ELF-1 (cell line): ENCODE measurements around the gene SLC6A3.

Source experiments
- DNase-seq: peaks from one replicate; pipeline ENCODE4 v3.0.0-alpha.2; 2016; ENCODE audit warnings: low read depth, low spot score

Gene SLC6A3

DNA sequence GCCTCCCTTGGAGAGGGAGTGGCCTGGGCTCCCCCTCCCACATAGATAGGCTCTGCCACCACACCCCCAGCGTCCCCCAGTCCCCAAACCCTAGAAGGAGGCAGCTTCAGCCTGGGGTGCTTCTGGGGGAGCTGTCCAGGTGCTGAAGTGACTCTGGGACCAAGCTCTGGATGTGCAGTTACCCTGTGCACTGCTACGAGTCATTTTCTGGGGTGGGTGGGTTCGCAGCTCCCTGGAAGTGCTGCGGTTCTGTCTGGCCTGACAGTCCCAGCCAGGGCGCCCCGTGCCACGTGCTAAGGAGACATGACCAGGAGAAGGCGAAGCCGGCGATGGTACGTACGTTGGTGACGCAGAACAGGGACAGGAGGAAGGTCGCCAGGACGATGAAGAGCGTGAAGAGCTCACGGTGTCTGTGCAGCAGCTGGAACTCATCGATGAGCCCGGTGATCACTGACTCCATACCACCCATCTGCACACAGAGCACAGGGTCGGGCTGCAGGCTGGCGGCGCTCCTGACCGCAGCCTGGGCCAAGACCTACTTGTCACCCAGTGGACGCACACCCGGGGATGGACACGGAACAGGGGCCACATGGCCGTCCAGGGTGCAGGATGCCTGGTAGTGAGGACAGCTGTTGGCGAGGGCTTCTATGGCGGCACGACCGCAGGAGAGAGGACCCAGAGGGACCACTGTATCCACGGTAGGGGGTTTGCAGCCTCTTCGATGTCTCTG is 35.7 kb downstream of the SLC6A3 start:
- DNase-seq = peak; percentile 51

DNA sequence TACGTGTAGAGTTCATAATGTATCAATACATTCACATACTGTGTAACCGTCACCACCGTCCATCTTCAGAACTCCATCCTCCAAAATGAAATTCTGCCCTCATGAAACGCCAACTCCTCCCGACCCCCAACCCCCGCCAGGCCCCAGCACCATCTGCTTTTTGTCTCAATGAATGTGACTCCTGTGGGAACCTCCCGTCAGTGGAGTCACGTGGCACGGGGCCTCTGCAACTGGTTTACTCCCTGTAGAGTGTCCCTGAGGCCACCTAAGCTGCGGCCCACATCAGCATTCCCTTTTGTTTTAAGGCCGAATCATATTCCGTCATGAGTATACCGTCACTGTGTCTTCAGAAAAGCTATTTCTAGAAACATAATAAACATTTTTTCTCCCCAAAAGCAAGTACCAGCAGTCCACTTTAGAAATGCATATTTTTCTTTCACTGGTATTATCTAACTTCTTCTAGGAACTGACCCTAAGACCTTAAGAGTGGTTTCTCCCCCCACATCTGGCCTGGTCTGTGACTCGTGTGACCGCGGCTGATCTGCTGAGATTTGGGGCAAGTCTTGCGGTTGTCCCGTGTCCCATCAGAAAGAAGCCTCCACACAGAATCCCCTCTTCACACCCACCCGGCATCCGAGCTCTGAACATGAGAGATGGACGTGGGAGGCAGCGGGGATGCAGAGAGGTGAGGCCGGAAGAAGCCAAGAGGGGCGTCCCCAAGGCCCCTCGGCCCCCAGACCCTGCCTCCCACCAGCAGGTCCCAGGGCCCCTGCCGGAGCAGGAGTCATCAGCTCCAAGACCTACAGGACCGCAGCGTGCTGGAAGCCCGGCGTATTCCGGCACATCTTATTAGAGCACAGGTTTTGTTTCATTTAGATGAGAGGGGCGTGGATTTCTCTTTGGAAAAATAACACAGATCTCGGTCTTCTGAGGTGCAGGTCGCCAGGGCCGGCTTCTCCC is 38.3 kb downstream of the SLC6A3 start:
- DNase-seq = no peak

DNA sequence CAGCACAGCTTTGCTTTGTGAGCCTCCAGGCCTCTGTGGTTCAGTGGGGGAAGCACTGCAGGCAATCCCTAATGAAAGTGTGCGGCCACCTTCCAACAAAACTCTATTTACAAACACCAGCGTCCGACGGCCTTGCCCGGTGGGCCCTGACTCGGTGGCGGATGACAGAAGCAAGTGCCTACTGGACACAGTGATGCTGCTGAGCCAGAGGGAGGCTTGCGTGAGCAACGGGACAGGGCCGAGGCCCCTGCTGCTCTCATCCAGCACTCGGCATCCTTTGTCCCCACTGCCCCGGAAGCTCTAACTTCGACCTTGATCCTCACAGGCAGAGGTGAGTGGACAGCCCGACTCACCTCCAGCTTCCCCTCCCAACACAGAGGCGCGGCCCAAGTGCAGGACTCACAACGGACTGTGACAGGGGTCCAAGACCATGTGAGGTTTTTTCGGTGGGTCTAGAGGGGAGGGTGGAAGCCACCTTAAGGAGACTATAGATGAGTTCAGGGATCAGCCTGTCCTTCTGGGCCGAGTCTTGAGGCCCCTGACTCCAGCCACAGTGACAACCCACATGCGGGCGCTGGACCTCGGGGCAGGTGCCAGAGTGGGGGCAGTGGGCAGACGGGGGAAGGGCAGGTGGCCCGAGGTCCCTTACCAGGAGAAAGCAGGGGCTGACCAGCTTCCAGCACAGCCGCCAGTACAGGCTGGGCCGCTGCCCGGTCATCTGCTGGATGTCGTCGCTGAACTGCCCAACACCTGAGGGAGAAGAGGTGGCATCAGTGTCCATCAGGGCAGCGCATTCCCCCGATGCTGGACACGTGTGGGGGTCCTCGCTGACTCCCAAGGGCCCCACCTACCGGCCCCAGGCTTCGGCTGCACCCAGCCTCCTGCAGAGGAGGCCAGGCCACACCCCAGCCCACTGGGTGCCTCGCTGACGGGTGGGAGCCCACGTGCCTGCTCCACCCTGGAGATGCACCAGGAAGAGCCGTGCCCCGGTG is 39.4 kb downstream of the SLC6A3 start:
- no peak for DNase-seq

DNA sequence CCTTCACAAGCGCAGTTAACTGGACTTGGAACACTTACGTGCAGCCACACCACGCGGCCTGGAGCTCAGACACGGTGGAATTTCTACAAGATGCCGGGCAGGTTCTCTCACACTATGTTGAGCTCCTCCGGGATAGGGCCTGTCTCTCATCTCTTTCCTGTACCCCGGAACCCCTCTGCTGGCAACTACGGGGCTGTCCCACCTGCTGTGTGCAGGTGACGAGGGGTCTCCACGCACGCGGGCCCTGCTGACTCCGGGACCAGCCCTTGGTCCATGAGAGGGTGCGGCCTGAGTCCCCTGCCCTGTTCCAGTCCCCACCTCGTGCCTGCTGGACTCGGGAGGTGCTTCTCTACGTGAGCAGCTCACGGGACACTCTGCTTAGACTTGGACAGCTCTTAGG is 40.1 kb downstream of the SLC6A3 start:
- DNase-seq = no peak

DNA sequence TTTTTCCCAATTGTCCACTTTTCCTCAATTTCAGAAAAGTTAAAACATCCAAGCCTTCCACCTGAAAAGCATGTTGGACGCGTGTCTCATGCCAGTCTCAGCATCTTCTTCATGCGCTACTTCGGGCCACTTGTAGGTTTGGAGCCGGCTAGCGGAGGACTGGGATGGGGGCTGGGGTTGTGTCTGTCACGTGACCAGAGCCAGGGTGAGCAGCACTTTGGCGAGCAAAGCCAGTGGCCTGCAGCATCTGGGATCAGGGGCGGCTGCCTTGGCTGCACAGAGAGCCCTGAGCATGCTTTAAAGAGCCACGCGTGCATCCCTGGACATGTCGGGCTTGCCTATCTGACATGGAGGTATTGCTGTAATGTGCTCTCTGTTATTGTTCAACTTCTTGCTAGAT is 41.2 kb downstream of the SLC6A3 start:
- no peak for DNase-seq

DNA sequence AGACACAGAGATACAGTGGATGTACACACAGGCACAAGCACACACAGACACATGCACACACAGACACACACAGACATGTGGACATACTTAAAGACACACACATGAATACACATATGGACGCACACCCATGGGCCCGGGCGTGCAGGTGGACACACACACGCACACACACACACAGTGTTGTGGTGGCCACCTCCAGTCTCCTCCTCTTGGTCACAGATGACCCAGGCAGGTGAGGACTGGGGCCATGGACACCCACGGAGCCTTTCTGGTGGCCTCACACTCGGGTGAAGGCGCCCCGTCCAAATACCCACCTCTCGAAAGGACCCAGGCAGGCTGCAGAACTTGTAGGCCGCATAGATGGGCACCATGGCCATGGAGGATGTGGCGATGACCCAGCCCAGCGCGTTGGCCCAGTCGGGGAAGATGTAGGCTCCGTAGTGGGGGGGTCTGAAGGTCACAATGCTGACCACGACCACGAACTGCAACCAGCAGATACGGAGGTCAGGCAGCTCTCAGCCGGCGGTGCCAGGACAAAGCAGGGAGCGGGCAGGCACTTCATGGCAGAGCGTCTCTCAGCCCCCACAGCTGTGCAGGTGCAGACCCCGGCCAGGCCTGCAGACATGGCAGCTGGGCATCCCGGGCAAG is 42.5 kb downstream of the SLC6A3 start:
- no peak for DNase-seq

DNA sequence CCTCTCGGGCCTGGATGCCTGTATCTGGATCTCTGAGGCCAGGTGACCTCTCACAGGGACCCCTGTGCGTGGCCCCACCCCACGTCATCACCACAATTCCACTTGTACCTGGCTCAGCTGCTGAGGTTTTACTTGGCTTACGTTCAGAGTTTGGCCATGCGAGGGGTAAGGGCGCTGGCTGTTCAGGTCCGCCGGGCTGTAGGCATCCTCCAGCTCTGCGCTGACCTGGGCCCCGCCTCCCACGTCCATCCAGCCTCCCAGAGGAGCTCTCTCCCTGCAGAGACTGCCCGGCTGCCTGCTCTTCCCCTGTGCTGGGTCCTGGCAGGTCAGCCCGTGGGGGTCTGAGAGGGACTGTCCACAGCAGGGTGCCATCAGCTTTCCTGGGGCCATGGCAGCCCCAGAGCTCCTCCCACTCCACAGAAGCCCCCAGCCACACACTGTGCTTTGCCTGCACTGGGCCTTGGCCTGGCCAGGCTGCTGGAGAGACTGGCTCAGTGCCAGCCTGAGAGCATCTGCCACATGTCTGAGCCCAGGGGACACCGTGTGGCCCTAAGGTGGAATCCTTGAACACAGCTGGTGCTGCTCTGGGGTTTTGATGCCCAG is 43.6 kb downstream of the SLC6A3 start:
- DNase-seq = no peak

DNA sequence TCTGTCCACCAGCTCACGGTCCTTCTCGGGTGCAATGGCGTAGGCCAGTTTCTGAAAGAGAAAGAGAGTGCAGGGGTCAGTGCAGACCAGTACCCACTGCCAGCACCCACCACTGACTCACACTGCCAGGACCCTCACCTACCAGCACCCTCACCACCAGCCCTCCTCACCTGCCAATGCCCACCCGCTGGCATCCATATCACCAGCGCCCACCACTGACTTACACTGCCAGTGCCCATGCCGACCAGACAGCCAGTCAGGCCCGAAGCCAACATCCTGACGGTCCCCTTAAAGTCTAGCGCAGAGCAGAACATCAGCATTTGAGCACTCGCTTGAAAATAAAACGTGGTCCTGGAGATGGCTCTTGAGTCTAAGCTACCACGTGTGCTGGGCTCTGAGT is 44.3 kb downstream of the SLC6A3 start:
- no peak for DNase-seq

DNA sequence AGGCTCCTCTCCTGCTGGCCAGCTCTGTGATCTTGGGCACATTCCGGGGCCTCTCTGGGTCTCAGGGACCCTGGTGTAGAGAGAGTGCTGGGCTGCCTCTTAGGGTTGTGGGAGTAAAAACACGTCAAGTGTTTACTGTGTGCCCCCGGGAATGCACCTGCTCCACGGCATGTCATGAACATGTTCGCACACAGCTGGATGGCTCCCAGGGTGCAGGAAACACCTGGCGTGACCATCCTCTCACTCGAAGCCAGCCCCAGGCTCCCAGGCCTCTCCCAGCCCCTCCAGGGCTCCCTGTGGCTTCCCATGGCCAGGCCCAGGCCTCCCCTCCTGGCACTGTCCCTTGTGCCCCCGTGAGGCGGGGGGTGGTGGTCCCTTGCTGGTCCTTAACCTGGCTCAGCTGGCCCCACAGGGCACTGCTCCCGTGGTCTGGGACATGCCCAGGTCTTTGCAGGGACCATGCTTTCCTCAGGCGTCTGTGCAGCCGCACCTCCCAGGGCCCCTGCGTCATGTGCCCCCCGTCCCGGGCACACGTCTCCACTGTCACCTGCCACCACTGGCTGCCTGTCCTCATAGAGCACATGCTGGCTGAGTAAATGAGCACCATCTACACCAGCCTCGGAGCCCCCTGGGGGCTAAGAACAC is 44.9 kb downstream of the SLC6A3 start:
- DNase-seq = no peak

DNA sequence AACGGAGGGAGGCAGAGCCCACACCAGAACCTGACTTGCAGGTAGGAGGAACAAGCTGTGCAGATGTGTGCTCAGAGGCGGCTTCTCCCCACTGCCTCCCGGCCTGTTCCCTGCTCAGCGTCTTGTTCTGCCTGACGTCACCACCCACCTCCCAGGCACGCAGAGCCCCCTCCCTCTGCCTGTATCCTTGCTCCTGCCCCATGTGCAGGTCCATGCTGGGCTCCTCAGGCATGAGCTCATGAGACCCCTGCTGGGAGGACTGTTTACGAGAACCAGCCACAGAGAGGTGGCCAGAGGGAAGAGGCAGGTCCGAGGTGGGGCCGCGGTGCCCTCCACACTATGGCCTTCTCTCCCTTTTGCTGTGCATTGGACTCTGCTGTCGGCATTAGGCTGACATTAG is 45.5 kb downstream of the SLC6A3 start:
- peak; percentile 61 for DNase-seq

DNA sequence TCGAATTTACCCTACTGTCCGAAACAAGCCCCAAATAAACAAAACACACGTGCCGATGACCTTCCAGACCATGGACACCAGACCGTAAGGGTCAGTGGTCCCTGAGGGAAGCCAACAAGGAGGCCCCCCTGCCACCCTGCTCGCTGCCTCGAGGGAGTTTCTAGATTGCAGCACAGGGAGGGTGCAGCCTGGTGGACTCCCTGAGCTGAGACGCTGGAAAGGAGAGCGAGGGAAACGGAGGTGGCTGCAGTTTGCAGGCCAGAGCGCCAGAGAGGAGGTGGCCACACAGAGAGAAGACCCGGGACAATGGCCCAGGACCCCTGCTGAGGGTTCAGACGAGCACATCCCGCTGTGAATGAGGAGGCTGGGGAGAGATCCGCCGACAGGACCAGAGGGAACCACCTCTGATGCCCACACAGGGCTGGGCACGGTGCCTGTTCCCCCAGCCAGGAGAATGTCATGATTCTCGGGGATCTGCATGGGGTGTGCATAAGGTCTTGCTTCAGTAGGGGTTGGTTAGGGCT is 48.9 kb downstream of the SLC6A3 start:
- DNase-seq = no peak

DNA sequence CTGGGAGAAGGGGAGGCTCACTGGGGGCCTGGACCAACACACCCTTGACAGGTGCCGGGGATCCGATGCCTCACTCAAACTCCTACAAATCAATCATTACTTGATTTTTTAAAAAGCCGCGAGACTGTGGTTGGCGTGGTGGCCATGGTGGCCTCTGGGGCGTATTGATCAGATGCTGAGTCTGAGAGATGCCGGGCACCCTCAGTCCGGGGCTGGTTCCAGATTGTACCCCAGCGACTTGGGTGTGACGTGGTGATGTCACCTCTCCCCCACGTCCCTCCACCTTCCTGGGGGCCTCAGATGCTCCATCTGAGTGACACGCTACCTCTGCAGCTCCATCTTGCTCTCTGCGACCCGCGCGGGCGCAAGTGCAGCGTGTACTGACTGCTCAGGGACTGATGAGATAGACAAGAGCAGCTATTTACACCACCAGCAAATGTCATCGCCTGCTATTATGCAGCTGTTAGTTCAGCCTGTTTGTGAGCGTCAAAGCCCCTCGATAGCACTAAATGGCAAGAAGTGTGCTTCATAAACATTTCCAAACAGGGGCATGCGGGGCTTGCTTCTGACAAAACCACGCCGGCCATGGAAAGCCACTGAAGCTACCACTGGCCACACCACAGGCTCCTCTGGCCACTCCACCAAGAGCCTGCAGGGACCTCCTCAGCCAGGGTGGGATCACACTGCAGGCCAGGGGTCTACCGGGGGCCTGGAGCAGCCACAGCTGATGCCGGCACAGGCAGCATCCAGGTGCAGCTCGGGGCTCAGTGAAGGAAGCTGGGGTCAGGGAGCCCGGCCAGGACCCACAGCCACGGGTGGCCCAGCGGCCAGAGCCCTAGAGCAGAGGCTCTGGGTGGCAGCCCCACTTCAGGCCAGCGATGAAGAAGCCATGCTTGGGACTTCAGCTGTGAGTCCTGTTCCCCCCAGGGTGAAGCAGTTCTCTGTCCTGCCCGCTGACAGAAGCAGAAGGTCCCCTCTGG is 50.1 kb downstream of the SLC6A3 start:
- DNase-seq = no peak

DNA sequence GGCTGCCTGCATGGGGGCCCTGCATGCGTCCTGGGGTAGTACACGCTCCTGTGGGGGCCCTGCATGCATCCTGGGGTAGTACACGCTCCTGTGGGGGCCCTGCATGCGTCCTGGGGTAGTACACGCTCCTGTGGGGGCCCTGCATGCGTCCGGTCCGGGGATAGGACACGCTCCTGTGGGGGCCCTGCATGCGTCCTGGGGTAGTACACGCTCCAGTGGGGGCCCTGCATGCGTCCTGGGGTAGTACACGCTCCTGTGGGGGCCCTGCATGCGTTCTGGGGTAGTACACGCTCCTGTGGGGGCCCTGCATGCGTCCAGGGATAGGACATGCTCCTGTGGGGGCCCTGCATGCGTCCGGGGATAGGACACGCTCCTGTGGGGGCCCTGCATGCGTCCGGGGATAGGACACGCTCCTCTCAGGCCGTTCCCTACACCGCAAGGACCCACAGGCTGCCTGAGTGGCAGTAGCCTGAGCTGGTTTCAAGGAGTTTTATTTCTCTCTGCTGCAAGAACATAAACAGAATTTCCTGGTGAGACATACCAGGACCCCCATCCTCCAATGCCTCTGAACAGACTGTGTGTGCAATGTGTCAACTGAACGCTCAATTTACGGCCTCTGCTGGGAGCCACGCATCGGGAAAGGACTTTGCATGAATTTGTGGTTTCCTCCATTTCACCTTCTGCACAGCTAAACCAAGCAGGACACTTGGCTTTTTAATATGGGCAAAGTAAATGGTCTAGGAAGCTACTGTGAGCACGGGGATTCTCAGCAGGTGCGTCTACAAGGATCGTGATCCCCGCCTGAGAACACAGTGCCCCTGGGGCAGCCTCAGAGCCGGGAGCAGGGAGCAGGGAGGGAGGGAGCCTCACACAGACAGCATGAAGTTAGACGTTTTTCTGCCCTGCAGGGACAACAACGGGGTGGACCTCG is 51.4 kb downstream of the SLC6A3 start:
- no peak for DNase-seq

DNA sequence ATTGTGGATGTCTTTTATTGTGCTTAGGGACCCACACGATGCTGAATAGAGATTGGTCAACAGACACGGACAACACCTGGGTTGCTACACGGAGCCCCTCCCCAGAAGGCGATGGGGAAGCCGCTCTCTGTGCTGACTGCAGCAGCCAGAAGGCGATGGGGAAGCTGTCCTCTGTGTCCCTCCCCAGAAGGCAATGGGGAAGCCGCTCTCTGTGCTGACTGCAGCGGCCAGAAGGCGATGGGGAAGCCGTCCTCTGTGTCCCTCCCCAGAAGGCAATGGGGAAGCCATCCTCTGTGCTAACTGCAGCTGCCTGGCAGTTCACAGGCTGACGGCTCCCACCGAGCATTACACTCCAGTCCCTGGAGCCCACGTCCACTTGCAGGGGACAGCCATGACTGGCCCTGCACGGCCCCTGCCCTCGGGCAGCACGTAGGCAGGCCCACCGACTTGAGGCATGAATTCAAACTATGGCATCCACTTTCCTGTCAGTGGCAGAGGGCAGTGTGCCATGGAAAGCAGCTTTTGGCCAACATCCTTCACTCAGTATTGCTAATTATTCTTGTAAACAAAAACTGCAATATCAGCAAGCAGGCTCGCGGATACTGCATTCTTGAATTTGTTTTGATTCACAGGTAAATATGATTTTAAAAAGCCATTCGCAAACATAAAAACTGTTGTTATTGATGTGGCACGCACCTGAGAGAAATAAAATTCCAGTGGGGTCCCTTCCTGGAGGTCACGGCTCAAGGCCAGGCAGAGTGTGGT is 52.3 kb downstream of the SLC6A3 start:
- DNase-seq = no peak

DNA sequence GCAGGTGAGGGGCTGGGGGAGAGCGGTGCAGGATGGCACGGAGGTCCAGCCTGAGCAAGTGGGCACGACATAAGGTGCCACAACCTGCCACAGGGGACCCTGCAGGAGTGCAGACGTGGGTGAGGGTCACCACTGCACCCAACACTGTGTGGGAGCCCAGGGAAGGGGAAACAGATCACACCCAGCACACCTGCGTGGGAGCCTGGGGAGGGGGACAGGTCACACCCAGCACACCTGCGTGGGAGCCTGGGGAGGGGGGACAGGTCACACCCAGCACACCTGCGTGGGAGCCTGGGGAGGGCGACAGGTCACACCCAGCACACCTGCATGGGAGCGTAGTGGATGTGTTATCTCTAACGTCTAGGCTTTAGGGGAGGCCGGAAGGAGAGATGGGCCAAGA is 53.0 kb downstream of the SLC6A3 start:
- DNase-seq = no peak

DNA sequence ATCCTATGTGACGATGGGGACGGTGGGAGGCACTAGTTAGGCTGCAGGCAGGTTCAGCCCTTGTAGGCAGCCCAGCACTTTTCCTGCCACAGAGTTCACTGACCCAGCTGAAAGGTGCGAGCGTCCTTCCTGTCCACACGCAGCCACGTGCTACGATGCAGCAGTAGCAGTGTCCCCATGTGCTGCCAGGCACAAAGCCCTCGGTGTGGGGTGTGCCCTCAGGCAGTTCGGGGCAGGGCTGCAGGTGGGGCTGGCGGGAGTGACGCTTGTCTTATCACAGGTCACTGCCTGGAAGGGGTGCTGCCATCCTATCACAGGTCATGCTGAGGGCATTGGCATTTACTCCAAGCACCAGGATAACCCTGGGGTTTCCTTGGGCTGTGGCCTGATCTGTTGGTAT is 53.5 kb downstream of the SLC6A3 start:
- no peak for DNase-seq
